ENCODE measurements around the gene BBIP1.

The BBIP1 gene

GRCh38 chr10:110863956-110864355, 55.0 kb downstream of the BBIP1 start:
- no peak for DNase-seq (ENCODE audit: low spot score)

GRCh38 chr10:110863361-110863760, 55.6 kb downstream of the BBIP1 start:
- DNase-seq (ENCODE audit: low spot score) = no peak

GRCh38 chr10:110862961-110863360, 56.0 kb downstream of the BBIP1 start:
- DNase-seq (ENCODE audit: low spot score) = no peak

- no peak for DNase-seq (ENCODE audit: low spot score)
Measured at GRCh38 chr10:110861930-110862649, 56.9 kb downstream of the BBIP1 start.

GRCh38 chr10:110861476-110861875, 57.5 kb downstream of the BBIP1 start:
- no peak for DNase-seq (ENCODE audit: low spot score)

- DNase-seq (ENCODE audit: low spot score) = no peak
Measured at GRCh38 chr10:110860576-110861241, 58.3 kb downstream of the BBIP1 start.

- no peak for DNase-seq (ENCODE audit: low spot score)
Measured at GRCh38 chr10:110859973-110860376, 59.0 kb downstream of the BBIP1 start.

- no peak for DNase-seq (ENCODE audit: low spot score)
Measured at GRCh38 chr10:110859206-110859972, 59.6 kb downstream of the BBIP1 start.

- no peak for DNase-seq (ENCODE audit: low spot score)
Measured at GRCh38 chr10:110858297-110858934, 60.6 kb downstream of the BBIP1 start.

GRCh38 chr10:110857265-110858171, 61.5 kb downstream of the BBIP1 start:
- no peak for DNase-seq (ENCODE audit: low spot score)

GRCh38 chr10:110853921-110854605, 64.9 kb downstream of the BBIP1 start:
- no peak for DNase-seq (ENCODE audit: low spot score)

GRCh38 chr10:110852947-110853346, 66.0 kb downstream of the BBIP1 start:
- no peak for DNase-seq (ENCODE audit: low spot score)

GRCh38 chr10:110852255-110852896, 66.6 kb downstream of the BBIP1 start:
- DNase-seq (ENCODE audit: low spot score) = no peak

- no peak for DNase-seq (ENCODE audit: low spot score)
Measured at GRCh38 chr10:110851020-110851612, 67.9 kb downstream of the BBIP1 start.

- no peak for DNase-seq (ENCODE audit: low spot score)
Measured at GRCh38 chr10:110850099-110850498, 68.9 kb downstream of the BBIP1 start.

All from RKO (cell line).